ENCODE measurements around the gene MPND. TPM values are rescaled to one million over a fixed set of nuclear protein-coding genes. Genes with fewer than 3 reads are reported as not detected.

Gene MPND
- total RNA-seq, 3 donors from 2014 or later = 6.1 to 7.7 (median 7.5) TPM

DNA sequence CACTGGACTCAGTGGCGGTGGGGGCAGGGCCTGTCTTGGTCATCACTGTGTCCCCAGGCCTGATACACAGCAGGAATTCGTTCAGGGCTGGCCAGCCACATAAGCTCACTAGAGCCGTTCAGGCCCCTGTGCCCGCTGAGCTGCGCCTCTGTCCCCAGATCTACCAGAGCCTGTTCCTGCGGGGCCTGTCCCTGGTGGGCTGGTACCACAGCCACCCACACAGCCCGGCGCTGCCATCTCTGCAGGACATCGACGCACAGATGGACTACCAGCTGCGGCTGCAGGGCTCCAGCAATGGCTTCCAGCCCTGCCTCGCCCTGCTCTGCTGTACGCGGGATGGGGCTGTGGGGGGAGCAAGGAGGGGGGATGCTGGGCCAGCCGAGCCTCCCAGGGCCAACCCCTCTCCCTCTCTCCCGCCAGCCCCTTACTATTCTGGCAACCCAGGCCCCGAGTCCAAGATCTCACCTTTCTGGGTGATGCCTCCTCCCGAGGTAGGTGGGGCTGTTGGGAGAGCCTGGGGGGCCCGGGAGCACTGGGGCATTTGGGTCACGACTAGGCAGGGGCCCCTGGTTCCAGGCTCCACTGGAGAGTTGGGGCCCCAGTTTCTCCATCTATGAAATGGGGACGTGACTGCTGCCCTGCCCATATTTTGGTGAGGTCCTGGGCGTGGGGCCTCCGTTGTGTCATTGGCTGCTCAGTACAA, 13.9 kb downstream of the MPND start:
- H3K36me3 ChIP-seq = no peaks in the 10 kb centered on the region
- intact Hi-C loops (cut with DNase I; ENCODE audit: low total_unique reads) = no loop called here
- H3K9me3 ChIP-seq = no peaks in the 10 kb centered on the region
- TF ChIP-seq POLR2A (IDR thresholded peaks at IDR 0.05) (no peak), POLR2AphosphoS5 (IDR thresholded peaks at IDR 0.05) (no peak)
- TF ChIP-seq, protein P1, sequence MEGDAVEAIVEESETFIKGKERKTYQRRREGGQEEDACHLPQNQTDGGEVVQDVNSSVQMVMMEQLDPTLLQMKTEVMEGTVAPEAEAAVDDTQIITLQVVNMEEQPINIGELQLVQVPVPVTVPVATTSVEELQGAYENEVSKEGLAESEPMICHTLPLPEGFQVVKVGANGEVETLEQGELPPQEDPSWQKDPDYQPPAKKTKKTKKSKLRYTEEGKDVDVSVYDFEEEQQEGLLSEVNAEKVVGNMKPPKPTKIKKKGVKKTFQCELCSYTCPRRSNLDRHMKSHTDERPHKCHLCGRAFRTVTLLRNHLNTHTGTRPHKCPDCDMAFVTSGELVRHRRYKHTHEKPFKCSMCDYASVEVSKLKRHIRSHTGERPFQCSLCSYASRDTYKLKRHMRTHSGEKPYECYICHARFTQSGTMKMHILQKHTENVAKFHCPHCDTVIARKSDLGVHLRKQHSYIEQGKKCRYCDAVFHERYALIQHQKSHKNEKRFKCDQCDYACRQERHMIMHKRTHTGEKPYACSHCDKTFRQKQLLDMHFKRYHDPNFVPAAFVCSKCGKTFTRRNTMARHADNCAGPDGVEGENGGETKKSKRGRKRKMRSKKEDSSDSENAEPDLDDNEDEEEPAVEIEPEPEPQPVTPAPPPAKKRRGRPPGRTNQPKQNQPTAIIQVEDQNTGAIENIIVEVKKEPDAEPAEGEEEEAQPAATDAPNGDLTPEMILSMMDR (IDR thresholded peaks at IDR 0.05) = no peak
- no peak for DNase-seq (ENCODE audit: low spot score in 2 of 2)
- no peaks in the 10 kb centered on the region for H3K4me1 ChIP-seq
- peak overlapping the region in 1 of 2 donors; percentile 12 for H3K27ac ChIP-seq
- H3K27me3 ChIP-seq = no peaks in the 10 kb centered on the region
- H3K4me3 ChIP-seq = no peak overlapping the region

DNA sequence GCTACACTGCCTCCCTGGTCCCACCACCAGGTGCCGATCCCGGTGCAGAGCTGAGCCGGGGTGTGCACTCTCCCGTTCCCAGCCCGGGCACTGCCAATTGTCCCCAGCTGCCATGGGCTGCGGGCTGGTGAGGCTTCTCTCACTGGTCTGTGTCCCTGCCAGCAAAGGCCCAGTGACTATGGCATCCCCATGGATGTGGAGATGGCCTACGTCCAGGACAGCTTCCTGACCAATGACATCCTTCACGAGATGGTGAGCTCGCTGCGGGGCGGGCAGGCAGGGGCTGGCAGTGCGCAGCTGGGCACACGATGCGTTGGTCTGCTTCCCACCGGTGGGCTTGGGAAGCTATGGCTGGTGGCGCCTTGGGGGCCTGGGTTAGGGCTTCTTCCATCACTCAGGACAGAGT, 14.6 kb downstream of the MPND start:
- no peak for DNase-seq (ENCODE audit: low spot score in 2 of 2)
- Histone ChIP-seq H3K27me3 (no peaks in the 10 kb centered on the region), H3K9me3 (no peaks in the 10 kb centered on the region), H3K36me3 (no peaks in the 10 kb centered on the region), H3K4me3 (no peak overlapping the region), H3K27ac (no peak overlapping the region), H3K4me1 (no peaks in the 10 kb centered on the region)
- TF ChIP-seq, protein P1 (IDR thresholded peaks at IDR 0.05) = no peak
- TF ChIP-seq POLR2AphosphoS5 (IDR thresholded peaks at IDR 0.05) (no peak), POLR2A (IDR thresholded peaks at IDR 0.05) (no peak)
- intact Hi-C loops (cut with DNase I; ENCODE audit: low total_unique reads) = no loop called here

DNA sequence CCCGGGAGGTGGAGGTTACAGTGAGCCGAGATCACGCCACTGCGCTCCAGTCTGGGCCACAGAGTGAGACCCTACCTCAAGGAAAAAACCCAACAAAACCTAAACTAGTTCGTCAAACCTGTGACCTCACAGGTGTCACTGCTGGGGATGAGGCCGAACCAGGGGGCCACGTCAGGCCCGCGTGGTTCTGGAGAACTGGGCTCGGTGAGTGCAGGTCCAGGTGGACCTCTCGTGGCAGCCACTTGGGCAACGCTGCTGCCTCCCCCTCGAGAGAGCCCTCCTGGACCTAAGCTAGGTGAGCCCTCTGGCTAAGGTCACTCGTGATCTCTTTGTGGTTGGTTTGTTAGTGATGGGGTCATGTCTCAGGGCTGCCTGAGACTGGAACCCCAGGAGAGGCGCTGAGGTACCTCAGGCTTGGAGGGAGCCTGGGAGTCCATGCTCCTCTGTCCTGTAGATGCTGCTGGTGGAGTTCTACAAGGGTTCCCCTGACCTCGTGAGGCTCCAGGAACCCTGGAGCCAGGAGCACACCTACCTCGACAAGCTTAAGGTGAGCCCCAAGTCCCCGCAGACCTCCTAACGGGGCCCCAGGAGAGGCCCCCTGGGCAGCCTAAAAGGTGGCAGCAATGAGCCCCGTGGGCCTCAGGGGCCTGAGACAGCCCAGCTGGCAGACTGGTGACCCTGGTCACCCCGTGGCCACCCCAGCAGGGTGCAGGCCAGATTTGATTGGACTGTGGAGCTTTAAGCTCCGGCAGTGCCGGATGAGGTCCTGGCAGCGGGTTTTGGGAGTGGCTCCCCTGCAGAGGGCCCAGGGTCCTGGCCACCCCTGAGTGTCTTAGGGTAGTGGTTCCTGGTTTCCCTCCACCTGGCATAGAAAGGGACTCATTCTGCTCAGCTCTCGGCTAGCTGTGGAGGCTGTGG, 15.6 kb downstream of the MPND start:
- Histone ChIP-seq H3K36me3 (no peaks in the 10 kb centered on the region), H3K4me1 (no peaks in the 10 kb centered on the region), H3K27me3 (no peaks in the 10 kb centered on the region), H3K27ac (no peak overlapping the region), H3K4me3 (no peak overlapping the region), H3K9me3 (no peaks in the 10 kb centered on the region)
- DNase-seq (ENCODE audit: low spot score in 2 of 2) = no peak
- TF ChIP-seq, protein P1 (IDR thresholded peaks at IDR 0.05) = no peak
- TF ChIP-seq POLR2A (IDR thresholded peaks at IDR 0.05) (no peak), POLR2AphosphoS5 (IDR thresholded peaks at IDR 0.05) (no peak)
- intact Hi-C loops (cut with DNase I; ENCODE audit: low total_unique reads) = no loop called here

DNA sequence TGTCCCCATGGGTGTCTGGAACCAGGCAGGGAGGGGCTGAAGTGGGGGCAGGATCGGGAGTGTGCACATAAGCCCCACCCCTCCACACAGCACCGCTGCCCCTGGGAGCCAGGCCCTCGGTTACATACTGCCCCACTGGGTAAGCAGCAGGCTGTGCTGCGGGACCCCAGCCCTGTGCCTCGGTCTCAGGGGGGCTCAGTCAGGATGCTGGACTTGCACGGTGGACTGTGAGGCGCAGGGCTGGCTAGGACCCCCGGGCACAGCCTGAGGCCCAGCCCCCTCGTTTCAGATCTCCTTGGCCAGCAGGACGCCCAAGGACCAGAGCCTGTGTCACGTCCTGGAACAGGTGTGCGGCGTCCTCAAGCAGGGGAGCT, 16.3 kb downstream of the MPND start:
- TF ChIP-seq POLR2A (IDR thresholded peaks at IDR 0.05) (no peak), POLR2AphosphoS5 (IDR thresholded peaks at IDR 0.05) (no peak)
- TF ChIP-seq, protein P1 (IDR thresholded peaks at IDR 0.05) = no peak
- intact Hi-C loops (cut with DNase I; ENCODE audit: low total_unique reads) = no loop called here
- Histone ChIP-seq H3K9me3 (no peaks in the 10 kb centered on the region), H3K27me3 (no peaks in the 10 kb centered on the region), H3K27ac (no peak overlapping the region), H3K4me1 (no peaks in the 10 kb centered on the region), H3K36me3 (no peaks in the 10 kb centered on the region), H3K4me3 (no peak overlapping the region)
- DNase-seq (ENCODE audit: low spot score in 2 of 2) = no peak

DNA sequence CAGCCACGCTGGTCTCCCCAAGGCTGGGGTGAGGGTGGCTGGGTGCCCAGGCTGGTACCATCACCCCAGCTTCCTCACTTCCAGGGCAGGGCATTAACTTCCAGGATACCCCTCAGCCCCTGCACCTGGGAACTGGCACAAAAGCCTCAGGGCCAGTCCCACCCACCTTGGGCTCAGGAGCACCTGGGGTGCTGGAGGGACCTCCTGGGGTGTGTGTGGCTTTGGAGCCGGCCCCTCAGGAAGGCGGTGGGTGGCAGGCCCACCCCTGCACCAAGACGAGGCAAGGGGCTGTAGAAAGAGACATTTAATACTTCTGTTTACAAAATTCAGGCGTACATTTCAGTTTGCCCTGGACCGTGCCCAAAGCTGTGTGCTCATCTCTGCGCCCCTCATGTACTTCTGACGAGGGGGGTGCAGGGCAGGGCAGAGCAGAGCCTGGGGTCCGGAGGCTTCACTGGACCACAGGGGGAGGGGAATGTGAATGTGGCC, 16.8 kb downstream of the MPND start:
- no peak overlapping the region for H3K4me3 ChIP-seq
- intact Hi-C loops (cut with DNase I; ENCODE audit: low total_unique reads) = loop anchor here (10.0 kb wide), 2 partner anchors 95 to 1365 kb away; partner anchors contain the start of genes CATSPERD and LONP1
- no peaks in the 10 kb centered on the region for H3K9me3 ChIP-seq
- no peak overlapping the region for H3K27ac ChIP-seq
- H3K4me1 ChIP-seq = no peaks in the 10 kb centered on the region
- DNase-seq (ENCODE audit: low spot score in 2 of 2) = no peak
- H3K36me3 ChIP-seq = no peaks in the 10 kb centered on the region
- no peak for TF ChIP-seq POLR2A (IDR thresholded peaks at IDR 0.05)
- no peak for TF ChIP-seq POLR2AphosphoS5 (IDR thresholded peaks at IDR 0.05)
- TF ChIP-seq, protein P1 (IDR thresholded peaks at IDR 0.05) = no peak
- H3K27me3 ChIP-seq = no peaks in the 10 kb centered on the region
